ENCODE results near the gene RMND5B.
A peak's percentile ranks its signal among the peaks of the same experiment; 100 is the strongest.

The RMND5B gene

GRCh38 chr5:178106086-178106485, 24.7 kb upstream of the RMND5B start:
- H3K27me3 ChIP-seq (ENCODE audit: control insufficient read depth in 1 of 2, insufficient read depth in 1 of 2, low read length in 2 of 2) = peaks cover 7 to 15% of the 10 kb centered on the region in 2 experiments
- H2BK12ac ChIP-seq (ENCODE audit: low read length in 2 of 2) = no peak overlapping the region

GRCh38 chr5:178106556-178107239, 24.1 kb upstream of the RMND5B start:
- Histone ChIP-seq H3K23ac (ENCODE audit: low read length in 2 of 2) (no peak overlapping the region), H3K18ac (ENCODE audit: low read depth in 1 of 2, low read length in 2 of 2) (no peak overlapping the region), H3K9me3 (ENCODE audit: control insufficient read depth, low read length) (no peaks in the 10 kb centered on the region), H4K8ac (ENCODE audit: low read length) (no peak overlapping the region), H4K91ac (ENCODE audit: low read length) (no peak overlapping the region), H3K4ac (ENCODE audit: low read depth in 1 of 2, low read length in 2 of 2) (no peak overlapping the region), H3K79me1 (replicated peaks; ENCODE audit: low read length, poor library complexity, severe bottlenecking) (no peaks in the 10 kb centered on the region), H3K4me3 (ENCODE audit: insufficient read depth in 1 of 2, low read depth in 1 of 2, low read length in 2 of 2) (no peak overlapping the region), H2AFZ (ENCODE audit: low read depth, low read length) (no peak overlapping the region), H3K4me2 (ENCODE audit: low read length, poor library complexity, severe bottlenecking) (no peak overlapping the region), H2BK120ac (ENCODE audit: low read depth, low read length) (no peak overlapping the region), H2AK5ac (ENCODE audit: low read length, severe bottlenecking) (no peak overlapping the region), H3K9ac (ENCODE audit: low read length) (no peak overlapping the region), H2BK15ac (ENCODE audit: low read depth, poor library complexity, severe bottlenecking) (no peak overlapping the region), H2BK12ac (ENCODE audit: low read length in 2 of 2) (no peak overlapping the region), H3K27ac (ENCODE audit: low read length, poor library complexity, severe bottlenecking) (no peak overlapping the region), H3K27me3 (ENCODE audit: control insufficient read depth in 1 of 2, insufficient read depth in 1 of 2, low read length in 2 of 2) (peaks cover 7 to 19% of the 10 kb centered on the region in 2 experiments), H3K36me3 (ENCODE audit: control insufficient read depth in 1 of 2, insufficient read depth in 2 of 2, low read depth in 1 of 2, low read length in 2 of 2) (no peaks in the 10 kb centered on the region), H2BK5ac (ENCODE audit: low read depth, low read length, poor library complexity, severe bottlenecking) (no peak overlapping the region), H3K4me1 (ENCODE audit: control insufficient read depth, insufficient read depth, low read depth, low read length) (peaks cover 1% of the 10 kb centered on the region), H3K14ac (ENCODE audit: low read length in 2 of 2) (peak overlapping the region in 1 of 2 experiments; percentile 3)
- 89% methylated on average over 13 of the region's 13 CpGs for WGBS
- no peak for DNase-seq

More at GRCh38 chr5:178106086-178106485, 24.7 kb upstream of the RMND5B start:
- no peak overlapping the region for H3K23ac ChIP-seq (ENCODE audit: low read length in 2 of 2)
- H3K36me3 ChIP-seq (ENCODE audit: control insufficient read depth in 1 of 2, insufficient read depth in 2 of 2, low read depth in 1 of 2, low read length in 2 of 2) = no peaks in the 10 kb centered on the region
- H2BK120ac ChIP-seq (ENCODE audit: low read depth, low read length) = no peak overlapping the region
- no peak overlapping the region for H4K8ac ChIP-seq (ENCODE audit: low read length)
- H3K4me3 ChIP-seq (ENCODE audit: insufficient read depth in 1 of 2, low read depth in 1 of 2, low read length in 2 of 2) = no peak overlapping the region
- no peak overlapping the region for H3K4ac ChIP-seq (ENCODE audit: low read depth in 1 of 2, low read length in 2 of 2)
- H3K27ac ChIP-seq (ENCODE audit: low read length, poor library complexity, severe bottlenecking) = no peak overlapping the region
- H3K4me2 ChIP-seq (ENCODE audit: low read length, poor library complexity, severe bottlenecking) = no peak overlapping the region
- no peak for DNase-seq
- H2AFZ ChIP-seq (ENCODE audit: low read depth, low read length) = no peak overlapping the region
- no peak overlapping the region for H4K91ac ChIP-seq (ENCODE audit: low read length)
- H2BK15ac ChIP-seq (ENCODE audit: low read depth, poor library complexity, severe bottlenecking) = no peak overlapping the region
- H2BK5ac ChIP-seq (ENCODE audit: low read depth, low read length, poor library complexity, severe bottlenecking) = no peak overlapping the region
- no peak overlapping the region for H3K18ac ChIP-seq (ENCODE audit: low read depth in 1 of 2, low read length in 2 of 2)
- 66% methylated on average over 4 of the region's 4 CpGs for WGBS
- H3K14ac ChIP-seq (ENCODE audit: low read length in 2 of 2) = no peak overlapping the region
- H3K9ac ChIP-seq (ENCODE audit: low read length) = no peak overlapping the region
- H3K9me3 ChIP-seq (ENCODE audit: control insufficient read depth, low read length) = no peaks in the 10 kb centered on the region
- no peaks in the 10 kb centered on the region for H3K79me1 ChIP-seq (replicated peaks; ENCODE audit: low read length, poor library complexity, severe bottlenecking)
- H2AK5ac ChIP-seq (ENCODE audit: low read length, severe bottlenecking) = no peak overlapping the region
- peaks cover 1% of the 10 kb centered on the region for H3K4me1 ChIP-seq (ENCODE audit: control insufficient read depth, insufficient read depth, low read depth, low read length)

GRCh38 chr5:178107756-178108310, 23.0 kb upstream of the RMND5B start:
- Histone ChIP-seq H4K91ac (ENCODE audit: low read length) (no peak overlapping the region), H3K4me3 (ENCODE audit: insufficient read depth in 1 of 2, low read depth in 1 of 2, low read length in 2 of 2) (no peak overlapping the region), H3K36me3 (ENCODE audit: control insufficient read depth in 1 of 2, insufficient read depth in 2 of 2, low read depth in 1 of 2, low read length in 2 of 2) (no peaks in the 10 kb centered on the region), H2BK15ac (ENCODE audit: low read depth, poor library complexity, severe bottlenecking) (no peak overlapping the region), H2BK5ac (ENCODE audit: low read depth, low read length, poor library complexity, severe bottlenecking) (no peak overlapping the region), H3K27me3 (ENCODE audit: control insufficient read depth in 1 of 2, insufficient read depth in 1 of 2, low read length in 2 of 2) (peaks cover 7 to 26% of the 10 kb centered on the region in 2 experiments), H3K4me1 (ENCODE audit: control insufficient read depth, insufficient read depth, low read depth, low read length) (peaks cover 1% of the 10 kb centered on the region), H2BK120ac (ENCODE audit: low read depth, low read length) (no peak overlapping the region), H3K4ac (ENCODE audit: low read depth in 1 of 2, low read length in 2 of 2) (no peak overlapping the region), H3K9me3 (ENCODE audit: control insufficient read depth, low read length) (peaks cover 3% of the 10 kb centered on the region), H3K14ac (ENCODE audit: low read length in 2 of 2) (no peak overlapping the region), H2AFZ (ENCODE audit: low read depth, low read length) (no peak overlapping the region), H2BK12ac (ENCODE audit: low read length in 2 of 2) (no peak overlapping the region), H3K23ac (ENCODE audit: low read length in 2 of 2) (no peak overlapping the region), H4K8ac (ENCODE audit: low read length) (no peak overlapping the region), H3K18ac (ENCODE audit: low read depth in 1 of 2, low read length in 2 of 2) (no peak overlapping the region), H3K79me1 (replicated peaks; ENCODE audit: low read length, poor library complexity, severe bottlenecking) (no peaks in the 10 kb centered on the region), H2AK5ac (ENCODE audit: low read length, severe bottlenecking) (no peak overlapping the region), H3K9ac (ENCODE audit: low read length) (no peak overlapping the region), H3K4me2 (ENCODE audit: low read length, poor library complexity, severe bottlenecking) (no peak overlapping the region), H3K27ac (ENCODE audit: low read length, poor library complexity, severe bottlenecking) (no peak overlapping the region)
- WGBS = 63% methylated on average over 5 of the region's 5 CpGs
- no peak for DNase-seq

- Histone ChIP-seq H3K4me3 (ENCODE audit: insufficient read depth in 1 of 2, low read depth in 1 of 2, low read length in 2 of 2) (no peak overlapping the region), H3K36me3 (ENCODE audit: control insufficient read depth in 1 of 2, insufficient read depth in 2 of 2, low read depth in 1 of 2, low read length in 2 of 2) (no peaks in the 10 kb centered on the region), H4K8ac (ENCODE audit: low read length) (no peak overlapping the region), H3K4me1 (ENCODE audit: control insufficient read depth, insufficient read depth, low read depth, low read length) (peaks cover 3% of the 10 kb centered on the region), H3K18ac (ENCODE audit: low read depth in 1 of 2, low read length in 2 of 2) (no peak overlapping the region), H4K91ac (ENCODE audit: low read length) (no peak overlapping the region), H3K9me3 (ENCODE audit: control insufficient read depth, low read length) (peaks cover 3% of the 10 kb centered on the region), H2AK5ac (ENCODE audit: low read length, severe bottlenecking) (no peak overlapping the region), H2BK15ac (ENCODE audit: low read depth, poor library complexity, severe bottlenecking) (no peak overlapping the region), H2BK120ac (ENCODE audit: low read depth, low read length) (no peak overlapping the region), H3K79me1 (replicated peaks; ENCODE audit: low read length, poor library complexity, severe bottlenecking) (no peaks in the 10 kb centered on the region), H3K27me3 (ENCODE audit: control insufficient read depth in 1 of 2, insufficient read depth in 1 of 2, low read length in 2 of 2) (peaks cover 7 to 28% of the 10 kb centered on the region in 2 experiments), H3K23ac (ENCODE audit: low read length in 2 of 2) (no peak overlapping the region), H2BK5ac (ENCODE audit: low read depth, low read length, poor library complexity, severe bottlenecking) (no peak overlapping the region), H2BK12ac (ENCODE audit: low read length in 2 of 2) (no peak overlapping the region), H3K27ac (ENCODE audit: low read length, poor library complexity, severe bottlenecking) (no peak overlapping the region), H3K4me2 (ENCODE audit: low read length, poor library complexity, severe bottlenecking) (no peak overlapping the region), H3K4ac (ENCODE audit: low read depth in 1 of 2, low read length in 2 of 2) (no peak overlapping the region), H3K9ac (ENCODE audit: low read length) (no peak overlapping the region), H3K14ac (ENCODE audit: low read length in 2 of 2) (no peak overlapping the region), H2AFZ (ENCODE audit: low read depth, low read length) (no peak overlapping the region)
- DNase-seq = no peak
- WGBS = 85% methylated on average over 7 of the region's 7 CpGs
These were observed 22.4 kb upstream of the RMND5B start for GRCh38 chr5:178108446-178108845.

Data from mesenchymal stem cell (in vitro differentiated cells and primary cell).